ENCODE measurements around the gene FAM20A. TPM values are rescaled to one million over a fixed set of nuclear protein-coding genes. Genes with fewer than 3 reads are reported as not detected.

The FAM20A gene
- polyA plus RNA-seq, 1 donor (not counting 4 experiments of a cell fraction or from before 2014, with no cell fraction given) = not detected

DNA sequence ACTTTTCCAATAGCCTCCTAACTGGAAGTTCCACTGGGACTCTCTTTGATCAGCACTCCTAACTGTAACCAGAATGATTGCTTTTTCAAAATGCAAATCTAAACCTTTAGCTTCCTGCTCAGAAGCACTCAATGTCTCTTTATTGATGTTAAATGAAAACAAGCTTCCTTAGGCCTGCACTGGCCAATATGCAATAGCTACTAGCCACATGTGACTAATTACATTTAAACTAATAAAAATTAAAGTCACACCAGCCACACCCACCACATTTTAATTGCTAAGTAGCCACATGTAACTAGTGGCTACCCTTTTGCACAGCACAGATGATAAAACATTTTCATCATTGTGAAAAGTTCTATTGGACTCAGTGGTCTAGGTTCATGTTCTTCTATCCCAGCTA lies 31.8 kb downstream of the FAM20A start:
- no peaks in the 10 kb centered on the region for H3K9me3 ChIP-seq (ENCODE audit: control insufficient read depth, low read depth, low read length)
- no peak overlapping the region for H3K9ac ChIP-seq (ENCODE audit: control insufficient read depth, extremely low read depth, insufficient read depth, low read length)
- H3K27me3 ChIP-seq (ENCODE audit: control insufficient read depth, extremely low read depth, insufficient read depth, low read length) = no peaks in the 10 kb centered on the region
- FAIRE-seq (no peak), DNase-seq (ENCODE audit: low read depth, low spot score) (no peak)
- dilution Hi-C loops (cut with MboI; ENCODE audit: extremely low pct_ligation_motif_present, low sequenced_read_pairs) = no loop called here
- no peak overlapping the region for H3K27ac ChIP-seq (ENCODE audit: control insufficient read depth, insufficient read depth, low read length)
- H3K4me1 ChIP-seq (ENCODE audit: control insufficient read depth, extremely low read depth, insufficient read depth, low read length) = peaks cover 10% of the 10 kb centered on the region
- H3K9me1 ChIP-seq (ENCODE audit: control insufficient read depth, extremely low read depth, insufficient read depth, low read length) = no peaks in the 10 kb centered on the region
- H3K4me3 ChIP-seq (ENCODE audit: control insufficient read depth in 2 of 3, extremely low read depth in 1 of 3, insufficient read depth in 2 of 3, low read depth in 1 of 3, low read length in 3 of 3) = no peak overlapping the region
- H3K4me2 ChIP-seq (ENCODE audit: control insufficient read depth, extremely low read depth, insufficient read depth, low read depth, low read length) = no peak overlapping the region
- H4K20me1 ChIP-seq (ENCODE audit: control insufficient read depth, extremely low read depth, insufficient read depth, low read length) = no peaks in the 10 kb centered on the region
- TF ChIP-seq, protein P1, sequence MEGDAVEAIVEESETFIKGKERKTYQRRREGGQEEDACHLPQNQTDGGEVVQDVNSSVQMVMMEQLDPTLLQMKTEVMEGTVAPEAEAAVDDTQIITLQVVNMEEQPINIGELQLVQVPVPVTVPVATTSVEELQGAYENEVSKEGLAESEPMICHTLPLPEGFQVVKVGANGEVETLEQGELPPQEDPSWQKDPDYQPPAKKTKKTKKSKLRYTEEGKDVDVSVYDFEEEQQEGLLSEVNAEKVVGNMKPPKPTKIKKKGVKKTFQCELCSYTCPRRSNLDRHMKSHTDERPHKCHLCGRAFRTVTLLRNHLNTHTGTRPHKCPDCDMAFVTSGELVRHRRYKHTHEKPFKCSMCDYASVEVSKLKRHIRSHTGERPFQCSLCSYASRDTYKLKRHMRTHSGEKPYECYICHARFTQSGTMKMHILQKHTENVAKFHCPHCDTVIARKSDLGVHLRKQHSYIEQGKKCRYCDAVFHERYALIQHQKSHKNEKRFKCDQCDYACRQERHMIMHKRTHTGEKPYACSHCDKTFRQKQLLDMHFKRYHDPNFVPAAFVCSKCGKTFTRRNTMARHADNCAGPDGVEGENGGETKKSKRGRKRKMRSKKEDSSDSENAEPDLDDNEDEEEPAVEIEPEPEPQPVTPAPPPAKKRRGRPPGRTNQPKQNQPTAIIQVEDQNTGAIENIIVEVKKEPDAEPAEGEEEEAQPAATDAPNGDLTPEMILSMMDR (optimal IDR thresholded peaks at IDR 0.05 in 1 of 3, IDR thresholded peaks at IDR 0.05 in 1 of 3, conservative IDR thresholded peaks at IDR 0.05 in 1 of 3; ENCODE audit: extremely low read depth in 1 of 3, insufficient read depth in 2 of 3, low read length in 3 of 3) = no peak
- TF ChIP-seq EZH2 (IDR thresholded peaks at IDR 0.05; ENCODE audit: low read length) = no peak
- no peaks in the 10 kb centered on the region for H3K36me3 ChIP-seq (ENCODE audit: control insufficient read depth in 2 of 2, extremely low read depth in 1 of 2, insufficient read depth in 2 of 2, low read length in 2 of 2)
- H3K79me2 ChIP-seq (ENCODE audit: control insufficient read depth, insufficient read depth, low read length) = no peaks in the 10 kb centered on the region
- no peak overlapping the region for H2AFZ ChIP-seq (ENCODE audit: control insufficient read depth, low read length)

DNA sequence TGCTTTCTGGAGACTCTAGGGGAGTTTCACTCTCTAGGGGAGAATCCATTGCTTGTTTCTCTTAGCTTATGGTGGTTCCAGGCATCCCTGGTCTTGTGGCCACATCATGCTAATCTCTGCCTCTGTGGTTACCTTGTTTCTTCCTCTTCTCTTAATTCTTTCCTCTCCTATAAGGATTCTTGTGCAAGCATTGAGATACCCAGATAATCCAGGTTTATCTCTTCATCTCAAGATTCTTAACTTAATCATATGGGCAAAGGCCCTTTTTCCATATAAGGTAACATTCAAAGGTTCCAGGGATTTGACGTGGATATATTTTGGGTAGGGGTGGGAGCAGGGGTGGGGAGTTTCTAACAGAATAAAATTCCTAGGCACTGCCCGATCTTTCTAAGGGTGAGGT lies 32.6 kb downstream of the FAM20A start:
- Histone ChIP-seq H3K36me3 (ENCODE audit: control insufficient read depth in 2 of 2, extremely low read depth in 1 of 2, insufficient read depth in 2 of 2, low read length in 2 of 2) (no peaks in the 10 kb centered on the region), H3K4me2 (ENCODE audit: control insufficient read depth, extremely low read depth, insufficient read depth, low read depth, low read length) (no peak overlapping the region), H3K27me3 (ENCODE audit: control insufficient read depth, extremely low read depth, insufficient read depth, low read length) (no peaks in the 10 kb centered on the region), H3K9ac (ENCODE audit: control insufficient read depth, extremely low read depth, insufficient read depth, low read length) (no peak overlapping the region), H3K4me3 (ENCODE audit: control insufficient read depth in 2 of 3, extremely low read depth in 1 of 3, insufficient read depth in 2 of 3, low read depth in 1 of 3, low read length in 3 of 3) (no peak overlapping the region), H3K4me1 (ENCODE audit: control insufficient read depth, extremely low read depth, insufficient read depth, low read length) (peaks cover 17% of the 10 kb centered on the region), H2AFZ (ENCODE audit: control insufficient read depth, low read length) (no peak overlapping the region), H3K27ac (ENCODE audit: control insufficient read depth, insufficient read depth, low read length) (no peak overlapping the region), H4K20me1 (ENCODE audit: control insufficient read depth, extremely low read depth, insufficient read depth, low read length) (no peaks in the 10 kb centered on the region), H3K9me1 (ENCODE audit: control insufficient read depth, extremely low read depth, insufficient read depth, low read length) (no peaks in the 10 kb centered on the region), H3K9me3 (ENCODE audit: control insufficient read depth, low read depth, low read length) (no peaks in the 10 kb centered on the region), H3K79me2 (ENCODE audit: control insufficient read depth, insufficient read depth, low read length) (no peaks in the 10 kb centered on the region)
- dilution Hi-C loops (cut with MboI; ENCODE audit: extremely low pct_ligation_motif_present, low sequenced_read_pairs) = no loop called here
- no peak for FAIRE-seq
- no peak for TF ChIP-seq EZH2 (IDR thresholded peaks at IDR 0.05; ENCODE audit: low read length)
- TF ChIP-seq, protein P1 (optimal IDR thresholded peaks at IDR 0.05 in 1 of 3, IDR thresholded peaks at IDR 0.05 in 1 of 3, conservative IDR thresholded peaks at IDR 0.05 in 1 of 3; ENCODE audit: extremely low read depth in 1 of 3, insufficient read depth in 2 of 3, low read length in 3 of 3) = no peak
- DNase-seq (ENCODE audit: low read depth, low spot score) = no peak

All from keratinocyte (primary cell).